Non-pigmented ciliary epithelial cell (primary cell): ENCODE data around the gene MMP14.

Experiments used
- DNase-seq: peaks from one replicate; pipeline ENCODE4 v3.0.0-alpha.2; 2010; ENCODE audit warnings: low read depth

The MMP14 gene

DNA sequence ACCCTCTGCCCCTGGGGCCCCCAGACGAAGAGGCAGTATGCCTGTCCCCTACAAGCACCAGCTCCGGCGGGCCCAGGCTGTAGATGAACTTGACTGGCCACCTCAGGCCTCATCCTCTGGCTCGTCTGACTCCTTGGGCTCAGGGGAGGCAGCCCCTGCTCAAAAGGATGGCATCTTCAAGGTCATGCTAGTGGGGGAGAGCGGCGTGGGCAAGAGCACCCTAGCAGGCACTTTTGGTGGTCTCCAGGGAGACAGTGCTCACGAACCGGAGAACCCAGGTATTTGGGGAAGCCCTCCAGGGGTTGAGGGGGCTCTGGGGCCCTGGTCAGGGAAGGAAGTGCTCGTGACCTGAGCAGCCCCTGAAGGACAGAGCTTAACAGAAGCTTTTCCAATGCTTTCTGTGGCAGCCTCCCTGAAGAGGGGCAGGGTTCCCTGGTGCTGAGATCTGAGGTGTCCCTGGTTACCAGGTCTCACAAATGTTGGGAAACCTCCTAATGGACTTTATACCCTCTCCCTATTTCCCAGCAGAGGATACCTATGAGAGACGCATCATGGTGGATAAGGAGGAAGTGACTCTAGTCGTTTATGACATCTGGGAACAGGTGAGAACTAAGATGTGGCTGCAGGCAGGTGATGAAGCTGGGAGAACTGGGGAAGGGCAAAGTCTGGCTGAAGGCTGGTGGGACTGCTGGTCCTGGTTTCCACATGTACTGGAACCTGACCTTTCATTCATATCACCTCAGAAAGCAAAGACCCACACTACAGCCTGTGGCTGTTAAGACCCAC is 48.5 kb downstream of the MMP14 start:
- DNase-seq = no peak

DNA sequence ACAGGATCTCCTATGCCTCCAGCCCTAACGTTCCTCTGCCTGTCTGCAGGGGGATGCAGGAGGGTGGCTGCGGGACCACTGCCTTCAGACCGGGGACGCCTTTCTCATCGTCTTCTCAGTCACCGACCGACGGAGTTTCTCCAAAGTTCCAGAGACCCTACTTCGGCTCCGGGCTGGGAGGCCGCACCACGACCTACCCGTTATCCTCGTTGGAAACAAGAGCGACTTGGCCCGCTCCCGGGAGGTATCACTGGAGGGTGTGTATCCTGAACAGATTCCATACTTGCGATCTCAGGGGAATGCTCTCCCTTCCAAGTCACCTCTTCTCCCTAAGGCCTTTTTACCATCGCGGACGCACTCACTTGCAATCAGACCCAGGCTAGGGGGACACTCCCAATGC is 49.6 kb downstream of the MMP14 start:
- DNase-seq = no peak

DNA sequence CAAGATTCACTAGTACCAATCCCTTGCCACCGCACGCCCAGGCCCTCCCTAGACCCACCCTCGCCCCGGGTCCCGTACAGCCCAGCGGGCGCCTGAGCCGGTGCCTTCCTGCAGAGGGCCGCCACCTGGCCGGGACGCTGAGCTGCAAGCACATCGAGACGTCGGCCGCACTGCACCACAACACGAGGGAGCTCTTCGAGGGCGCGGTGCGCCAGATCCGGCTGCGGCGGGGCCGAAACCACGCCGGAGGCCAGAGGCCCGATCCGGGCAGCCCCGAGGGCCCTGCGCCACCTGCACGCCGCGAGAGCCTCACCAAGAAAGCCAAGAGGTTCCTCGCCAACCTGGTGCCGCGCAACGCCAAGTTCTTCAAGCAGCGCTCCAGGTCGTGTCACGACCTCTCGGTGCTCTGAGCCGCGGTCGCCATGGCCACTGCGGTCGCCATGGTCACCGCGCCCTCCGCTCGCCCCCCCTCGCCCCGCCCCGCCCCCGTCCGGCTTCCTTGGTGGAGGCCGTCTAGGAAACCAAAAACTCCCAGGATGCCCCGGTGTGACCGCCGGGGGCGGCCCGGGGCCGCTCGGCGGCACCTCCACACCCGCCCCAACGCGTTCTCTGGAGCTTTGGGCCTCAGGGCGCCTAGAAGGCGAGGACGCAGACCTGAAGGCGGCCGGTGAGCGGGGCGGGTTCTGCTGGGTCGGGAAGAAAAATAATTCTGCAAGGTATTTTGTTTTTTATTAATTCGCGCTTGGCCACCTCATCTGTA is 50.3 kb downstream of the MMP14 start:
- no peak for DNase-seq

DNA sequence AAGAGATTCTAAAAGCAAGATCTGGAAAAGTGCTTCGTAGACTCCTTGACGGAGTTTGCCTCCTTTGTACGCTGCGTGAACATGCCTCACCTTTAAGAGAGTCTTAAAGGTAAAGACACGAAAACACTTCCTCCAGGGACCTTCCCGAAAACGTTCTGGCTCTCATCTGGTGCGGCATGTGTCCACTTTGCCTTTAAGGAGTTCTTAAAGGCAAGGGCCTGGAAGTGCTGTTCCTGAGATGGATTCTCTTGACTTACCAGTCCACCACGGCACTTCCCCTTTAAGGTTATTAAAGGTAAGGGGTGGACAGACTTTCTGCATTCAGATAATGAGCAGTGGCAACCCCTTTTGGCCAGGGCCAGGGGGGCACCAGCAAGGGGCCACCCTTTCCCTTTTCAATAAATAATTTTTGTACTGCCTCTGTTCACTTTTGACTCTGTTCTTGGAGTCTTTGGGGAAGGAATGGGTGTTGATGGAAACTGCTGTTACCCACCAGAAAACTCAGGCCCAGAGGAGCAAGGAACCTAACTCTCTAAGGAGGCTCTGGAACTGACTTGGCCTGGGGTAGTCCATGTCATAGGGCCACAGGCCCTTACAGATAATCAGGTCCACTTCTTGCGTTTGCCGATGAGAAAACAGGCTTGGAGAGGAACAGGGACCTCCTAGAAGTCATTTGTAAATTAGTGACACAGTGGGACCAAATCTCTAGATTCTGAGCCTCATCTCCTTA is 51.0 kb downstream of the MMP14 start:
- DNase-seq = no peak

DNA sequence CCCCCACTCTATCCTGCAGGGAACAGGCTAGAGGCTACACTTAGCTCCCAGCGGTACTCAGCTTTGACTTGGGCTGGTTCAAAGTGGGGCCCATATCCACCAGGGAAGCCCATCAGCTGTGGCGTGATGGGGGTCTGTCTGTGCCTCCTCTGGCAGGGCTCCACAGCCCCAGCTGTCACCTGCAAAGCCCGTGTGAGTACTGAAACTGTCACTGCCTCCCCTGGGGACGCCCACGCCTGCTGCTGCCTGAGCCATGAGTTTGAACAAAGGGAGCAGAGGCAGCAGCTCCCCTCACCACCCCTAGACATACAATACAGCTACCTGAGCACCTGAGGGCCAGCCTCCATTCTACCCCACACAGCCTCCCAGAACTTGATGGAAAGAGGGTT is 51.6 kb downstream of the MMP14 start:
- DNase-seq = no peak

DNA sequence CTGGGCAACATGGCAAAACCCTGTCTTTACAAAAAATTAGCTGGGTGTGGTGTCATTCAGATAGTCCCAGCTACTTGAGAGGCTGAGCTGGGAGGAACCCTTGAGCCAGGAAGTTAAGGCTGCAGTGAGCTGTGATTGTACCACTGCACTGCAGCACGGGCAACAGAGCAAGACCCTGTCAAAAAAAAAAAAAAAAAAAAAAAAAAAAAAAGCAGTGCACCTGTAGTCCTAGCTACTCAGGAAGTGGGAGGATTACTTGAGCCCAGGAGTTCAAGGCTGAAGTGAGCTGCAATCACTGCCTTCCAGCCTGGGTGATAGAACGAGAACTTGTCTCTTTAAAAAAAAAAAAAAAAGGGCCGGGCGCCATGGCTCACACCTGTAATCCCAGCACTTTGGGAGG is 52.3 kb downstream of the MMP14 start:
- no peak for DNase-seq

DNA sequence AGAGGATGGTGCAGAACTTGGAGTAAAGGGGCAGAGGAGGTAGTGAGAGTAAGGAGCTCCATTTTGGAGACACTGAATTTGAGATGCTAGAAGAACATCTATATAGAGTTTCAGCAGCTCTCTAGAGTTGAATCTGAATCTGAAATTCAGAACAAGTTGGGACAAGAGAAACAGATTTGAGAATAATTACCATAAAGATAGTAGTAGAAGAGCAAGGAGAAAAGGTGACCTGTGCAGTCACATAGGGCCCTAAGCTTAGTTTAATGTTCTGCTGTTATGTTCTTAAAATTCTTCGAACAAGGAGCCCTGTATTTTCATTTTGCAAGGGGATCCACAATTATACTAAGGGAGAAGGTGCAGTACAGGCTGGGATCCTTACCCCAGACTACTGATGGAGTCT is 54.0 kb downstream of the MMP14 start:
- DNase-seq = no peak

DNA sequence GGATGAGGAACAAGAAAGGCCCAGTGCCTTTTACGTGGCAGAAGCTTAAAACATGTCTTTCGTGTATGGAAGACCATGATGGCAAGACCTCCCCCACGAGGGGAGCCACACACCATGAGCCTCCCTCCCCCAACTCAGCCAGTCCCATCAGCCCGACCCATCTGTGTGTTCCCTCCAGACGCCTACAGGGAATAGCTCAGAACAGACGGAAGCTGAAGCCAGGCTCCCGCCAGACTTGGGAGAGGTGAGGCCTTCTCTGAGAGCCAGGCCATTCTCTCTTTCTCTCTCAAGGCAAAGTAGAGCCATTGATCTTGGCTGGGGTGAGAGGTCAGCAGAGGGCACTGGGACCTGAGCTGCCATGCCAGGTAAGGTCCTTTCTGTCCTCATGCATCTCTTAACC is 56.1 kb downstream of the MMP14 start:
- no peak for DNase-seq

DNA sequence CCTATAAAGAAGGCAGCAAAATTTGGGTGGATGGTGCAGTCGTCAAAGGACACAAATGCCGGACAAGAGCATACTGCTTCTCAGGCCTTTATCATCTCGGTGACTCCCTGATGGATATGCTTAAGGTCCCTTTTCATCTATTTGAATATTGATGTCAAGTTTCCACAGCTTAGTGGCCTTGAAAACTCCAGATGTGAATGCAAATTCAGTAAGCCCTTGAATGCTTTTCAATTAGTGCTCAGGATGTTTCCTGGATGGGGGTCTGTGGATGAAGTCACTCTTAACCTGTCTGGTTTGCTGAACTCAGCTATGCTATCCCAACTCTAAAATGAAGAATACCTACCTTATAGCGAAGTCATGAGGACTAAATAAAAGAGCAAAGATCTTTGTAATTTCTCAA is 57.3 kb downstream of the MMP14 start:
- no peak for DNase-seq

DNA sequence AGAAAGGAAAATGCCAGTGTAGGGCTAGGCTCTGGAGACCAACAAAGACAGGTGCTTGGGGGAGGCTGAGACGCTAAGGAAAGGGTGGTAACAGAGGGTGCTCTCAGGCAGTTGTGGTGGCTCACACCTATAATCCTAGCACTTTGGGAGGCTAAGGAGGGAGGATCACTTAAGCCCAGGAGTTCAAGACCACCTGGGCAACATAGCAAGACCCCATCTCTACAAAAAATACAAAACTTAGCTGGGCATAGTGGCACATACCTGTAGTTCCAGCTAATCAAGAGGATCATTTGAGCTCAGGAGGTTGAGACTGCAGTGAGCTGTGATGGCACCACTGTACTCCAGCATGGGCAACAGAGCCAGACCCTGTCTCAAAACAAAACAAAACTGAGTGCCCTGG is 59.0 kb downstream of the MMP14 start:
- DNase-seq = no peak

DNA sequence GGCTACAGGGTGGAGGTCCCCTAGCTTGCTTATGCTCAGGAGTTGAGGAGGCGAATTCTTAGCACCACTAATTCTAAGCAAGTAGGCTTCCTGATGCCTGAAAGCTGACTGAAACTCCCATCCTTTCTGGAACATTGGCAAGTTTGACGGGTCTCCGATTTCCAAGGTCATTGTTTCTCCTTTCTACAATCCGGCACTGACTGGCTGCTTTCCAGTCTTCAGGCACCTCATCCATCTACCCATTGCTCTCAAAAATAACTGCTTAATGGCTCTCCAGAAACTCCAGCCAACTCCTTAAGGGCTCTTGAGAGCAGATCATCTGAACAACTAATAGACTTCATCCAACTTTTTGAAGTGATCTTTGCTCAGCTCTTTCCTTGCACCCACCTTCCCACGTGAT is 60.0 kb downstream of the MMP14 start:
- no peak for DNase-seq

DNA sequence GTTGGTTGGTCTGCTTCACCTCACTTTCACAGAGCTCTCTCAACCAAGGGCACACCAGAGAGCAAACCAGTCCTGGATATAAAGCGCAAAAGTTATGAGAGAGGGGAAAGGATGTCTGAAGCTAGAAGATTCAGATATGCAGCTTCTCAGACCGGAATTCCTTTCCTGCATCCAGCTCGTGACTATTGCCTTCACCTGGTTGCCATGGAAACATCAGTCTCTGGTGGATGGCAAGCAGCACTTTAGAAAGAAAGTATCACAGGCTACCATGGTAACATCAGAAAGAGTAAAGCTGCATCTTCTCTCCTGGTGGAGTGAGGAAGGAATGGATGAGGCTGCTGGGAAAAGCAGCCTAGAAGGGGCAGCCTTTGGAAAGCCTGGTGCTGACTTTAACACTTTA is 60.4 kb downstream of the MMP14 start:
- DNase-seq = no peak

DNA sequence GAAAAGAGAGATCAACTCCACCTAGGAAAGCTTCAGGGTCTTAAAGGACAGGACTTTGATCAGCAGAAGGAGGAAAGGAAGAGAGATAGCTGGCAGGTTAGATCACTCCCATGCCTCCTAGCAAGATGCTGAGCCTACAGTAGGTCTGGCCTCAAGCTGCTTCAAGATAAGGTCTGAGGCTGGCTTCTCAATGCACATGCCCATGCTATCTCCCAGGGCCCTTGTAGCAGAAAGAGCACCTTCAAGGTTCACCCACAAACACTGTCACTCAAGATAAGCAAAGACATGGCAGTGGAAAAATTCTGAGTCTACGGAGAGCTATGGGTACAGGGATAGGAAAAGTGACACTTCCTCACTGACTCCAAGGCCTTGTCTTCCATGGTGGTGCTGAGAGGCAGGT is 61.0 kb downstream of the MMP14 start:
- no peak for DNase-seq
